Fibroblast of gingiva (primary cell): ENCODE measurements around the gene CCDC182.

ENCODE experiments used
- DNase-seq: peaks from one replicate; pipeline ENCODE4 v3.0.0-alpha.2; 2011; ENCODE audit warnings: low read depth

CCDC182 gene

DNA sequence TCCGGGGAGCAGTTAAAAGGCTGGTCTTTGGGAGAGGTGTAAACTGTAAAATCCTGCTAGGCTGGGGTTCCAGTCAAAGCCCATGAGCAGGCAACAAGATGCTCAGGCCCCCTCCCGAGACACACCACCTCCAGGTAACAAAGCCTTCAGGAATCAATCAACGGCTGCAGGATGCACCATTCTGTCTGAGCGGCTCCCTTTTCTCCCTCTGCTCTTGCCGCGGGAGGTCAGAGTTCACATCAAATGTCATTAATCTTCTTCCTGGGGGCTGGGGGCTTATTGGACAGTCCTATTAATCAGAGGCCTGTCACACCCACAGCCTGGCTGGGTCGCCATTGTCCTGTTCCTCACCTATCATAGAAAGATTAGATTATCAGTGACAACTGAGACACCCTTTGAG, 11.9 kb upstream of the CCDC182 start:
- DNase-seq = no peak

DNA sequence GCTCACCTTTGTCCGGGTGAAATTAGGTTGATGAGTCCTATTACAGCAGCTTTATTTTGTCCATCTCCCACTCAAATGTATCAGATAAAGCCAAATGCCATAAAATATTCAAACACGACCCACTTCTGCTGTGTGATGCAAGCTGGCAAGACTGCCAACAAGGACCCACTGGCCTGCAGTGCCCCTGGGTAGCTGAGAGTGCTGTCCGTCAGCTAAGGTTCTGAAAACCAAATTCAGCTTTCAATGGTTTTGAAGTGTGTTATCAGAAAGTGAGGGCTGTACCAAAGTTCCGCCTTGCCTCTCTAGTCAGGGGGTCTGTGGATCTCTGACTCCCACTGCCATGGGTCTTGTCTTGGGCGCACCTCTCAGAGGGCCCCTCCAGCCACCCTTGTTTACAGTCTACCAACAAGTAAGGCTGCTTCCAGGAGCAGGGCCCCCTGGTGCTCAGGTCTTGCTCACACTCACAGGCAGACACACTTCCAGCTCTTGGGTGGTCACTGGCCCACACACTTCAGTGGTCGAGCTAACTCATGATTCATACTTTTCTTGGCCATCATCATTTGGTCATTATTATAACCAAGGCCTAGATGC, 10.5 kb upstream of the CCDC182 start:
- no peak for DNase-seq

DNA sequence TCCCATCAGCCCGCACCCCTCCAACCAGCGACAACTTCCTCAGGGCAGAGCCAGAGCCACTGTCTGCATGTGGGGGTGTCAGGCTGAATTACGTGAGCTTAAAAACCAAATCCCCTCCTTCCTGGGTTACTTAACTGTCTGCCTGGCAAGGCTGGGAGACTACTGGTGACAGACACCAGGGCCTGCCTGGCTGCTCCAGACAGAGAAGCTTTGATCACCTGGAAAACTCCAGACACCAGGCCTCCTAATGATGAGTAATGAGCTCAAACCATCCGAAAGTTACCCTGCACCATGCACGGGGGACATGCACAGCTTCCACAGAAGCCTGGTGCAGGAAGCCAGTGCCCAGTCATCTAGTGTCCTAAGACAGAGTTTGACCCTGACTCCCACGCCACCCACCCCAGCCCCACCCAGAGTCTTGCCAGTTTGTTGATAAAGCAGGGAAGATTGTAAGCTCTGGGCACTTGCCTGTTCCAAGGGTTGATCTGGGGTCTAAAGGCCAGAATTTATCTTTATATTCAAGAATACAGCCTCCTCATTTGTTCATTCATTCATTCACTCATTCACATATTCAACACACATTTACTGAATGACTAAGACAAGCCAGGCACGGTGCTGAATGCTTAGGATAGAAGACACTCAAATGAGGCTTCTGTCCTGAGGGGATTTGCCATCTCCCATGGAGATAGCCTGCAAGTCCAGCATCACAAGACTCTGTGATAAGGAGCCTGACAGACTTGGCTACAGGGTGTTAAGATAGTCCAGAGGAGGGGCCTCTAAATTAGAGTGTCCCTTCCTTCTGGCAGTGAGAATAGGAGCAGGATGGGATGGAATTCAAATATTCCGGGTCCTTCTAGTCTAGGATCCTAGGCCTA, 7.2 kb upstream of the CCDC182 start:
- DNase-seq = no peak

DNA sequence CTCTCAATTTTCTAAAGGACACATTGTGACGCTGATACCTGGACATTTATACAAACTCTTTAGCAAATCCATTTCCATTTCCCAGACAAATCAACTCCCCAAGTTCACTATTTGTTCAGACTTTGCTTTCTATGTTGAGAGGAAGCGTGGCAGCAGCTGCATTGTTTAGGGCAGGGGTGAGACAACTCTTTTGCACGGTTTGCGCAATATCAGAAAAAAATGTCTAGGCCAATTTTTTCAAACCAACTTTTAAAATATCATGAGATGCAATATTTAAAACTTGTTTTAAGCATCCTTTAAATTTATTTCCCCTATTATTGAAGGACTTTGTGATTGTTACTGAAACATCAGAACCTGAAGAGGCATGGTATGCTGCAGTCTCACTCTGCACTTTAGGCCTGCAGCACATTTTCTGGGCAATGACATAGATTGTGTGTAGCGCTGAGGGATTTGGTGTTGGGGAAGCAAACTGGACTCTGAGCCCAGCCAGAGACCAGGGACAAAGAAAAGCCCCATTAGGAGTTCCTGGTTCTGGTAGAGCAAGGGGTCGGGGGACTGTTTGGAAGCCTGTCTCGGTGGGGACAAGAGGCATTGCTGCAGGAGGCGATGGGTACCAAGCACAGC, 6.4 kb upstream of the CCDC182 start:
- DNase-seq = no peak

DNA sequence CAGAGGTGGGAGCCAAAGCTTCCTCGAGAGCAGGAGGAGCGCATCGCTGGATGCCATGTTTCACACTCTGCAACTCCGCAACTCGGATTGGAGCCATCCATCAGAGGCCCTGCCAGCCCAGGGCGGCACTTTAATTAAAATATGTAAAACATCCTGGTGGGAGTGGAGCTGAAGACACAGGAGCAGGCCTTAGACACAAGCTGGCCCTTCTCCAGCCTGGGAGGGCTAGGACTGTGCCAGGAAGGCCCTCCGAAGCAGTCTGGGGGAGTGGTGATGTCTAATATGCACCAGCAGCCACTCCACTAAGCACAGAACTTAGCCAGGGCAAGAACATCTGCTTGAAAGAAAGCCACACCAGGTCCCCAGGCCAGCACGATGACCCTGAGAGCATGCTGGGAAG, 5.8 kb upstream of the CCDC182 start:
- DNase-seq = no peak

DNA sequence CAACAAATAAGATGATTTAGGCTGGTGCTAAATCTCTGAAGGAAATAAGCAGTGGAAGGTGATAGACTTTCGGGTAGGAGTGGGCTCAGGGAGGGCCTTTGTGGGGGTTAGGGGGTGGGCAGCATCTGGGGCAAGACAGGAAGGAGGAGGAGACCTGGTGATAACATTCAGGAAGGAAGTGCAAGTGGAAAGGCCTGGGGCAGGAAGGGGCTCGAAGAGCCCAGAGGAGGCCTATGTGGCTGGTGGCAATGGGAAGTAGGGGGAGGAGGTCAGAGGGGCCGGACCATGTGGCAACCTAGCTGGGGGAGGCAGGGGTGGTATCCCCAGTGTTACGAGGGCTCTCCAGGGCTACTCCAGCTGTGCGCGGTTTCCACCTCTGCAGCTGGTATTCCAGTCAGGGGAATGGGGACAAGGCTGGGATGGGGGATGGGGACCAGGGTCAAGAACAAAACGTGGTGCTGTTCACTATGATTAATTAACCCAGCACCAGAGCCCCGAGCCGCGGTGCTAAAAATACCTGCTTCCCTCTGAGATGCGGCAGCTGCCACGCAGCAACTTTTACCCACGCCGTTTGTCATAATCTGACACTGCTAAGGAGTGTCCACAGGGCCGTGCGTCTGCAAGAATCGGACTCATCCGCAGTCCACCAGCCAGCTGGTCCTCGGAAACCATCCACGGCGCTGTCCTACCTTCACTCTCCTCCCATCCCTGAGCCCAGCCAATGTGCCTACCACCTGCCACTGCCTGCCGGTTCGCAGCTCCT, 5.2 kb upstream of the CCDC182 start:
- DNase-seq = no peak

DNA sequence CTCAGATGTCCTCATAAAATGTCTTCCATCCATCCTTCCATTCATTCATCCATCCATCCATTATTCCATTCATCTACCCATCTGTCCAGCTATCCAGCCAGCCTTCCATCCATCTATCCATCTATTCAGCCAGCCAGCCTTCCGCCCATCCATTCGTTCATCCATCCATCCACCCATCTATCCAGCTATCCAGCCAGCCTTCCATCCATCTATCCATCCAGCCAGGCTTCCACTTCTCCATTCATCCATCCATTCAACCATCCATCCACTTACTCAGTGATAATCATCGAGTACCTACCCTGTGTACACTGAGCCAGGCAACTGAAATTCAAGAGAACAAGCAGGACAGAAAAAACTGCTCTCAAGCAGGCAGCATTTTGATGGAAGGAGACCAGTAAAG, 4.6 kb upstream of the CCDC182 start:
- DNase-seq = no peak

DNA sequence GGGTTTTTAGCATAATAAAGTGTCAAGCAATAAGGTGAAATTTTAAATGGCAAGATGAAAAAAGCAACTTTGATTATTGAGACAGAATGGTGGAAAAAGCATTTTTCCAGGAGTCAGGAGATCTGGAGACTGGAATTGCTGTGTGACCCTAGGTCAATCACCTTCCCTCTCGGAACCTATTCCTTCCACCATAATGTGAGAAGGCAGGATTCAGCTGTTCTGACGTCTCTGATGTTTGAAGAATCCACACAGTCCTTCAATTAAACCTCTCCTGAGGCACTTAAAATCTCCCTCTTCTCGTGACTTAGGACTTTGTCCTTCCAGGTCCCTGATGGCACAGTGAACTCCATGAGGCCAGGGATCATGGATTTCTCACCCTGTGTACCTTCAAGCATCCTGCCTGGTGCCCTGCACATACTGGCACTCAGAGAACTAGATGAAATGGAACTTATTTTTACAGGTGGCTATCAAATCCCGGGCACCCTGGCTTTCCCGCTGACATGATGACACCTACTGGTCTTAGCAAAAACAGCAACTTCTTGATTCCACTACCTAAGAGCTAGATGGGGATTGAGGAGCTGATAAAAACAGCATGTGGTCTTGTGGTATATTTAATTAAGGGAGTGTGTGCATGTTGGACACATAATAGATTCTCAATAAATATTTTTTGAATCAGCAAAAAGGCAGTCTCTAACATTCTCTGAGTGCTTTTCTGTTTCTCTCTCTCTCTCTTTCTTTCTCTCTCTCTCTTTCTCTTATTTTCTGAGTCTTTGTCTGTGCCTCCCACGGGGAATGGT, 2.3 kb upstream of the CCDC182 start:
- peak; percentile 56 for DNase-seq

DNA sequence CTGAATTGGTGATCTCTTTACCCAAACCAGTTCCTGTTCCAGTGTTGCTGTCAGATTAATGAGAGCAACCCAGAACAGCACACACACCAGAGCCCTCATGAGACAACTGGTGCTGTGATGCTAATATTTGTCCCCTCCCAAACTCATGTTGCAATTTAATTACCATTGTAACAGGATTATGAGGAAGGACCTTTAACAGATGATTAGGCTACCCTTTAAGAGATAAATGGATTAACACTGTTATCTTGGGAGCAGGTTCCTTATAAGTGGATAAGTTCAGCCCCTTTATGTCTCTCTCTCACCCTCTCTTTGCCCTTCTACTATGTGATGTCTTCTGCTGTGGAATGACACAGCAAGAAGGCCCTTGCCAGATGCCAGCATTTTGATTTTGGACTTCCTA, 1.1 kb upstream of the CCDC182 start:
- DNase-seq = no peak

DNA sequence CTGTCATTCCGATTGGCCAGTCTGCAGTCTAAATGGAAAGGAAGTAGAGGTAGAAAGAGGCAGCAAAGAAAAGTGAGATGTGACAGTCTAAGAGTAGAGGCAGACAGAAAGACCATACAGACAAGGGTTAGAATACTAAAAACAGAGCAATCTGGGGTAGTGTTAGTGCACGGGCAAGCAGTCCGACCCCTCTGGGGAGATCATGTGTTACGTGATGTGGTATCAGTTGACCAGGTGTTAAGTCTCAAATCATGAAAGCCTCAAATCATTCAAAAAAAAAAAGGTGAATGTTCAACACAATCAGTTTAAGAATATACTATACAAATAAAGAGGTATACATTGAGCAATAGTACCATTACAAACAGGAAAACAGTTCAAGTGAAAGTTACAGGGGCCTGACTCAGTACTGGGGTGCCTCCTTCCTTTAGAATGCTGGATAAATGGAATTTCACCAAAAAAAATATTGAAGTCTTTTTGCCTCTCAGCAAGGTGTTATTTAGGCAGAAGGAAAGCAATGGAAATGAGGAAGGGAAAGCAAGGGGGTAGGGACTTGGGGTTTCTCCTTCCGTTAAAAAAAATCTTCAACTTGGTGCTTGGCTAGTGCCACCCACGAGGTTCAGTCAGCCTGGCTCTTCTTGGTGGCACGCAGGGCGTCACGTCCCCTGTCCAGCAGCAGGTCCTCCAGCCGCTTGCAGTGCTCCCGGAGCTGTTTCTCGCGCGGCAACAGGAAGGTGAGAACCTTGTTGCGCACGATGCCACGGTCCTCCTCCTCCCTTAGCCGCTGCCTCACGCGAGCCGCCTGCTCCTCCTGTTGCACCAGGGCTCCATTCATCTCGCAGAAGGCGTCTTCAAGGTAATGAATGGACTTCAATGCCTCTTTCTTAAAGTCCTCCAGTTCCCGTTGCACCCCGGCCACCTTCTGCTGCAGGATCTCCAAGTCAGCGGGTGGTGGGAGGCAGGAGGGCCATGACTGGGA, 616 bp downstream of the CCDC182 start:
- DNase-seq = no peak

DNA sequence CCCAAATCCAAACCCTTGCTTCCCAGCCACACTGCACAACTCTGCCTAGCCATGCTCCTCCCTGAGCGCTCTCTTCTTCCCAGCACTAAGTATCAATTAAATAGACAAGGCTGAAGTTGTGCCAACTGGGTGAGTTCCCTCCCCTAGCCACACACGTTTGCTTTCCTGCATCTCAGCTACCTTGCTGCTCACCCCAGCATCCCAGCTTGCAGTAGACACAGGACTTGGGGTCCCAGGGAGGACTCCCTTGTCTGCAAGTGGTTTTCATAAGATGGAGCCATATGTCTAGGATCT, 4.9 kb downstream of the CCDC182 start:
- no peak for DNase-seq

DNA sequence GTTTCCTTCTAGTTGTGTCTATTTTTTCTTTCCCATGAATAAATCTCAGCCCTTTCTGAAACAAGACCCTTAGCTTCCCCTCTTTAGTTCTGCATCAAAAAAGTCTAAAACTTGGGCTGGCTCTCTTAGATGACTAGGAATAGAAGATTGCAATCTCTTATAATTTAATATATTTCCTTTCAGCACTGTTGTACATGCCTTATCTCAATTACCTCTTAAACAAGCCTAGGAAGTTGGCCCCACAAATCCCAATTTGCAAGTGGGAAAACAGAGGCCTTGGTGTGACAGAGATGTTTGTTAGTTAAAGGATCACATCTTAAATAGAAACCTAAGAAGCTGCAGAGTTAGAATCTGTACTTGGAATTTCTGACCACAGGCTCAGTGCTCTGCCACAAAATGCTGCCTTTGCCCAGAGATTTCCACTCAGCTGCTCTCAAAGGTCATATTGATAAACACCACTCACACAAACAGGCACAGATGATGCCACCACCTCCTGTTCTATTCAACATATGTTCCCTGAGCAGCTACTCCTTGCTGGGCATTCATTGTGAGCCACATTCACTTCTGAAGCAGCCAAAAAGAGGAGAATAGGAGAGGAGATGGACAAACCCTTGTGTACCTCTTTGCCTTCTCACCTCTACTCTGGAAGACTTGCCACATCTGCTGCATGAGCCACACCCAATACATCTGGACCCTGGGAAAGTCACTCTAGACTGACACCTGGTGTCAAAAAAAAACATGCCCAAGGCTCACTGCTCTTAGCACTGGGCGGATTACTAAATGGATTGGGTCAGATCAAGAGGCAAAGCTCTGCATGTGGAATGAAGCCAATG, 5.5 kb downstream of the CCDC182 start:
- DNase-seq = no peak

DNA sequence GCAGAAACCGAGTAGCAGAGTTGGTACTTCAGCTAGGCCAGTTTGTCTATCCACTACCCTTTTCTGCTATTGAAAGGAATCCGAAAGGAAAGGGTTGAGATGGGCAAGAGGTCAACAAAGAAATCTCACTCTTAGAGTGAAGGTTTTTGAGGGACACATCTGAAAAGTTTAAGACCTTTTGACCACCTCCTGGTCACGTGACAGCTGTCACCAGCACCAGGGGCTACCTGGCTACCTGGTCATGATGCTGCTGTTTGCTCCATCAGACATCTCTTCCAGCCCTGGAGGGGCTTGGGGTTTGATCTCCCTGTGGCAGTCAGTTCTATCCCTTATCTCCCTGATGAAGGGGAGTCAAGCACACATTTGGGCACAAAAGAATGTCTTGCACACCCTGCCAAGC, 7.6 kb downstream of the CCDC182 start:
- no peak for DNase-seq

DNA sequence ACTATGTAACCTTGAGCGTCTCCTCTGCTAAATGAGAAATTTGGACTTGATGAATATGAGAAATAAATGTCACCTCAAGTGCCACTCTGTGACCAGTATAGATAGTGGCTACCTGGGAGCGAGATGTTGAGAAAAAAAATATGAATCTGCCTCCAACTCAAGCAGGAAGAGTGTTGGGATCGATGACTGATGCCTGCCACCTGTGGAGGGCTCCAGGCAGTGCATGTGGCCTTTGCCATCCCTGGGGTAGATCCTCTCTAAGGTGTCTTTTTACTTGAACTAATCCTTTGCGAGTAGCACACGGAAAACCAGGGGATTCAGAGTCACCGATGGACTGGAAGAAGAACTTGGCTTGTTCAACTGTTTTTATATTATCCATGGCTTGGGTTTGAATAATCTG, 9.4 kb downstream of the CCDC182 start:
- DNase-seq = no peak

DNA sequence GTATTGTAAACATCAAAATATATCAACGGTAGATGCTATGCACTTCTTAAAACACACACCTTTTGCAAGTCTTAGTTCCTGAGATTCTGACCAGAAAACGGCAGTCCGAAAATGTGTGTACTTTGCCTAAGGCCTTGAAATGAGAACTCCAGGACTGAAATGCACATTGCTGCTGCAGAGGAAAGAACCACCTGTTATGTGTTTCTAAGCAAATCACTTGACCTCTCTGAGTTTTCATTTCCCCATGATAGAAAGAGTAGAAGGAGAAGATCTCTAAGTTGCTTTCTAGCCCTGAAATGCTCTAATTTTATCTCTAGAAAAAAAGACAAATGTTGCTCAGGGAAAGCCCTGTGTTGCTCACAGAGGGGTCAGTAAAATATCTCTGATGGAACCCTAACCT, 9.9 kb downstream of the CCDC182 start:
- DNase-seq = no peak

DNA sequence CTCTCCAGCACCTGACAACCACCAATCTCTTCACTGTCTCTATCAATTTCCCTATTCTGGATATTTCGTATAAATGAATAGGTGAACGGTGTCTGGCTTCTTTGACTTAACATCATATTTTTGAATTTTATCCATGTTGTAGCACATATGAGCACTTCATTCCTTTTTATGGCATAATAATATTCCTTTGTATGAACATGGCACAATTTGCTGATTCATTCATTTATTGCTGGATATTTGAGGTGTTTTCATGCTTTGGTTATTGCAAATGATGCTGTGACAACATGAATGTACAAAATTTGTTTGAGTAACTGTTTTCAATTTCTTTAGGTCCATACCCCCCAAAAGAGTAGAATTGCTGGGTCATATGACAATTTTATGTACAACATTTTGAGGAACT, 12.0 kb downstream of the CCDC182 start:
- no peak for DNase-seq

DNA sequence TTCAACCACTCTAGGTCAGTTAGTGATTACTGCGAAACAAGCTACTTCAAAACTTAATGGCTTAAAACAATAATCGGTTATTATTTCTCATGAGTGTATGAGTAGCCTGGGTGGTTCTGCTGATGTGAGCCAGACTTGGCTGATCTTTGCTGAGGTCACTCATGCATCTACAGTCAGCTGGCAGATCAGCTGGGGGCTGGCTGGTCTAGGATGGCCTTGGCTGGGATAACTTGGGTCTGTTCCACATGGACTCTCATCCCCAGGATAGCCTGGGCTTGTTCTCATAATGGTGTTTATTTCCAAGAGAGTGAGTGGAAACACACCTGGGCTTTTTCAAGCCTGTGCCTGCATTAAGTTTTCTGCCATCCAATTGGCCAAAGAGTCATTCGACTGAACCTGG, 13.0 kb downstream of the CCDC182 start:
- DNase-seq = no peak

DNA sequence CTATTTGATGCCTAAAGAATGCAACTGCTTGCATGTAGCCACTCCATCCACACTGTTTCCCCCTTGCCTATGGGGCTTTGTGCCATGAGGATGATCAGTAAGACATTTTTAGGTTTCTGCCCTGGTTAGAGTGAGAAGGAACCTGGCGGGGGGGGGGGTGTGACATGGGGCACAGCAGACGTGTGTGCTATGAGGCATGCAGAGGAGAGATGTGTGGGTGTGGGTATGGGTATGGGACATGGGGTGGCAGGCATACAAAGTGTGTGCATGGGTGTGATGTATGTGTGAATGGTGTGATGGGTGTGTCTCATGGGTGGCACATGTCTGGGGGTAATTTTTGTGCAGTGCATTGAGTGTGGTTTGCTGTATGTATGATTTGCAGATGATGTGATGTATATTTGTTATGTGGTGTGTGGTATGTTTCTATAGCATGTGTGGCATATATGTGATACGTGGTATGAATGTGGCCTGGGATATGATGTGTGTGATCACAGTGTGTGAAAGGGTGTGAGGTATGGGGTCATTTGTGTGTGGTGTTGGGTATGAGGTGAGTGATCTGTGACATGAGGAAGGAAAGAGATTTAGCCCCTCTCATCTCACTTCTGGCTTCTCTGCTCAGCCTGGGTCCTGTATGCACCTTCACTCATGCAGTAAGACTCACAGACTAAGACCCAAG, 14.9 kb downstream of the CCDC182 start:
- DNase-seq = no peak

DNA sequence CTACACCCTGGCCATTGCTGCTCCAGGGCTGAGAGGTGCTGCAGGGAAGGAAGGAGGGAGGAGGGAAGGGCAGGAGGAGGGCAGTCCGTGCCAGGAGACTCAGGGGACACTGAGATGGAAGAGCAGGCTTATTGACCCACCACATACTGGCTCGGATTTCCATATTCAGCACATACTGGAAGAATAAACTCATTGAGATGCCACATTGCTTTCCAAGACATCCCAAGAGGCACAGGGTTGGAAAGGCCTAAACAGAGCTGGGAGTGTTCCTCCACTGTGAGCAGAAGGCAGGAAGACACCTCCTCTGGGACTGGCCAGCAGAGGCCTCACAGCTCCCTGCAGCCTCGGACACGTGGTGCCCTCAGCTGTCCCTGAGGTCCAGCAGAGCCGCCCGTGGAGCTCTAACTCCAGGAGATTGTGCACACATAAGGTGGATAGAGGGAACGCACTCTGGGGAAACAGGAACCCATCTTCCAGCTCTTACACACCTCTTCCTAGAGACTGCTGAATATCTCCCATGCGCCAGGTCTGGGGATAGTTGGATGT, 17.4 kb downstream of the CCDC182 start:
- DNase-seq = no peak
